NCI-H1694 (cell line): ENCODE data around the gene SLC1A2.

ENCODE experiments used
- DNase-seq: peaks from one replicate; lab custom pipeline; 2025; lab: John Stamatoyannopoulos, UW

SLC1A2 gene

GRCh38 chr11:35223991-35224390 is 195.4 kb downstream of the SLC1A2 start:
- no peak for DNase-seq

- no peak for DNase-seq
Measured at GRCh38 chr11:35223371-35223796, 196.0 kb downstream of the SLC1A2 start.

GRCh38 chr11:35218956-35219355 is 200.4 kb downstream of the SLC1A2 start:
- DNase-seq = no peak

GRCh38 chr11:35216962-35217678 is 202.2 kb downstream of the SLC1A2 start:
- DNase-seq = no peak

GRCh38 chr11:35215945-35216344 is 203.4 kb downstream of the SLC1A2 start:
- no peak for DNase-seq

GRCh38 chr11:35214792-35215193 is 204.6 kb downstream of the SLC1A2 start:
- no peak for DNase-seq

- no peak for DNase-seq
Measured at GRCh38 chr11:35214226-35214770, 205.1 kb downstream of the SLC1A2 start.

GRCh38 chr11:35211952-35212351 is 207.4 kb downstream of the SLC1A2 start:
- DNase-seq = no peak

GRCh38 chr11:35210876-35211546 is 208.3 kb downstream of the SLC1A2 start:
- no peak for DNase-seq

GRCh38 chr11:35208795-35209194 is 210.6 kb downstream of the SLC1A2 start:
- no peak for DNase-seq

GRCh38 chr11:35207471-35208403 is 211.6 kb downstream of the SLC1A2 start:
- no peak for DNase-seq

GRCh38 chr11:35206616-35207015 is 212.7 kb downstream of the SLC1A2 start:
- no peak for DNase-seq

- no peak for DNase-seq
Measured at GRCh38 chr11:35204614-35205013, 214.7 kb downstream of the SLC1A2 start.
